ENCODE measurements around the gene TULP1.
A peak's percentile ranks its signal among the peaks of the same experiment; 100 is the strongest.

TULP1 gene

DNA sequence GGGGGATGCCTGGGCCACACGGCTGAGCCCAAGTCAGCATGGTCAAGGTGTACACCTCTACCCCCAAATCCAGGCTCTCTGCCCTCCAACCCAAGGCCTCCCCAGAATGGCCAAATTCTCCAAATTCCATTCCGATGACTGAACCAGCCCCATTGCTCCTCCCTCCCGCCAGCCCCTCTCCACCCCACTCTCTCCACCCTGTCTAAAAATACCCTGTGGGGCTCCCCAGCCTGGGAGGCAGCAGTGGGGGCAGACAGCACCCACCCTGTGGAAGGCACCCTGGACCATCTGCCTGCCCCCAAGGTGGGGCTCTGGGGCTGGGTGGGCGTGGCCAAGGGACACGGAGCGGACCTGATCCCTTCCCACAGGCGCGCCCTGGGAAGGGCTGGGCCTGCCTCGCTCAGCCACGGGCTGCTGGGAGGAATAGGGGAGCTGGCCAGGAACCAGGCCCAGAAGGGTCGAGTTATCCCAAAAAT, 27.3 kb downstream of the TULP1 start:
- no peak for DNase-seq

GRCh38 chr6:35484921-35485392, 27.7 kb downstream of the TULP1 start:
- no peak for DNase-seq

- DNase-seq: no peak
Observed at GRCh38 chr6:35483893-35484645, 28.6 kb downstream of the TULP1 start.

- no peak for DNase-seq
Observed at GRCh38 chr6:35483490-35483889, 29.2 kb downstream of the TULP1 start.

- no peak for DNase-seq
Observed at GRCh38 chr6:35483062-35483461, 29.6 kb downstream of the TULP1 start.

DNA sequence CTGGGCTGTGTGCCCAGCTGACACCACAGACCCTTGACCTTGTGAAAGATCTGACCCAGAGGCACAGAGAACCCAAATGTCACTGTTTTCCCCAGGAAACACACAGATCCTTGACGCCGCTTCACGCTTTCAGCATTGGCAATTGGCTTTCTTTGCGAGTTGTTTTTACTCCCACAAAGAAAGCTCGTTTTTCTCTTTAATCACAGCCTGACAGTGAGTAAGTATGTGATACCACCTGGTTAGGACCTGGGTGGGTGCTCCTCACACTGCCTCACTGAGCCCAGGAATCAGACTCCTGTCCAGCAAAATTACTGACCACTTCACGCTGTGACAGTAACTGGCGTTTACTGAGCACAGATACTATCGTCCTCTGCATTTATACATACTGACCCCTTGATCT, 31.5 kb downstream of the TULP1 start:
- no peak for DNase-seq

- no peak for DNase-seq
Observed at GRCh38 chr6:35480176-35480575, 32.5 kb downstream of the TULP1 start.

- DNase-seq: no peak
Observed at GRCh38 chr6:35478259-35478658, 34.4 kb downstream of the TULP1 start.

DNA sequence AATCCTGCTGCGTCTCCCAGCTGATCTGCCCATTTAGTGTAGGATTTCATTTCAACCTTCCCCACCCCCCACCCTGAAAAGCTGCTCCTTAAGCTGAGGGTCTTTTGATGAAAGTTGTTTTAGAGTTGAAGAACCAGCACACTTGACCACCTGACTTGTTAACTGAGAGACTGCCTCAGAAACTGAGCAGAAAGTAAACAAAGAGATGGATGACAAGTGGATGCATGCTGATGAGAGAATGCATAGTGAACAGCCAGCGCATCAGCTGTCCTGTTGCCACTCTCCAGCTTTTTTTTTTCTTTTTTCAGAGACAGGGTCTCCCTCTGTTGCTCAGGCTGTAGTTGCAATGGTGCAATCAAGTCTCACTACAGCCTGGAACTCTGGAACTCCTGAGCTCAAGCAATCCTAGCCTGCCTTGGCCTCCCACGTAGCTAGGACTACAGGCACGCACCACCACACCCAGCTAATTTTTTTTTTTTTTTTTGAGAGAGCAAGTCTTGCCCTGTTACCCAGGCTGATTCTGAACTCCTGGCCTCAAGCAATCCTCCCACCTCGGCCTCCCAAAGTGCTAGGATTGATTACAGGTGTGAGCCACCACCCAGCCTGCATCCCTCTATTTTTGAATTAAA, 35.0 kb downstream of the TULP1 start:
- no peak for DNase-seq

DNA sequence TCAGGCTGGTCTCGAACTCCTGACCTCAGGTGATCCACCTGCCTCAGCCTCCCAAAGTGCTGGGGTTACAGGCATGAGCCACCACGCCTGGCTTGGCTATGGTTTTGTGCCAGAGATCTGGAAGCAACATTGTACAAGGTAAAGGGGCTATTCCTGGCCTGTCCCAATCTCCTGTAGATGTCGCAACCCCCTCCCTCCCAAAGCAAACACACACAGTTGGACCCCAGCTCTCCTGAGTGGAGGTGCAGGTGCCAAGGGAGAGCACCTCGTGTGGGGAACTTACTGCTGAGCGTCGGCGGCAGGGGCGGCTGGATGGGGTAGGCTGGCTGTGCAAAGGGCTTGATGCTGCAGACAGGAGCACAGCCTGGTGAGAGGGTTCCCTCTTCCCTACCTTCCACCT, 35.7 kb downstream of the TULP1 start:
- DNase-seq: no peak

- no peak for DNase-seq
Observed at GRCh38 chr6:35476004-35476403, 36.7 kb downstream of the TULP1 start.

- DNase-seq: peak in 1 of 58 donors; percentile 16
Observed at GRCh38 chr6:35475573-35475972, 37.1 kb downstream of the TULP1 start.

DNA sequence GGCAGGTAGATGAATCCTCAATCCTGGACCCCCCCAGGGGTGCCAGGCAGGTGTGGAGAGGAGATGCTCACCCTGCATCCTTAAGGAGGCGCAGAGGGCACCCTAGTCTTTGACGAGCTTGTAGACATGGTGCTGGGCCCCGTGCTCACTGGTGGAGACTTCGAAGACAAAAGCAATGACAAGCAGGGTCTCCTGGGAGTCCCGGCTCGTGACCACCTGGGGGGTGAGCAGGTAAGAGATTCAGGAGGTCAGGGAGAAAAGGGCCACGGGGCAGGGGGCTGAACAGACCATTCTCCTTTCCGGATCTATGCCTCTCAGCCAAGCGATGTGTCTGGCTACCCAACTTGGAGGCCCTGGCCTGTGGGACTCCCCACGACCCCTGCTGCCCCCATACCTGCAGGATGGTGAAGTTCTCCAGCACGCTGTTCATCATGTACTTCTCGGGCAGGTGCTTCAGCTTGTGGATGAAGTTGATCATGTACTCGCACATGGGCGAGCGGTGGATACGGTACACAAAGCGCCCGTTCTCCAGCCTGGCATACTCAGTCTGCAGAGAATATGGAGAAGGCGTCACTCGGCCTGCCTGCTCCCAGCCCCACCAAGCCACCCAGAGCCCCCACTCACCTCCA, 37.6 kb downstream of the TULP1 start:
- DNase-seq: no peak

- no peak for DNase-seq
Observed at GRCh38 chr6:35474131-35474941, 38.4 kb downstream of the TULP1 start.

GRCh38 chr6:35473850-35474130, 38.9 kb downstream of the TULP1 start:
- no peak for DNase-seq

GRCh38 chr6:35473075-35473849, 39.4 kb downstream of the TULP1 start:
- DNase-seq: no peak

- DNase-seq: no peak
Observed at GRCh38 chr6:35471836-35472345, 40.8 kb downstream of the TULP1 start.

GRCh38 chr6:35470663-35471120, 42.0 kb downstream of the TULP1 start:
- no peak for DNase-seq

DNA sequence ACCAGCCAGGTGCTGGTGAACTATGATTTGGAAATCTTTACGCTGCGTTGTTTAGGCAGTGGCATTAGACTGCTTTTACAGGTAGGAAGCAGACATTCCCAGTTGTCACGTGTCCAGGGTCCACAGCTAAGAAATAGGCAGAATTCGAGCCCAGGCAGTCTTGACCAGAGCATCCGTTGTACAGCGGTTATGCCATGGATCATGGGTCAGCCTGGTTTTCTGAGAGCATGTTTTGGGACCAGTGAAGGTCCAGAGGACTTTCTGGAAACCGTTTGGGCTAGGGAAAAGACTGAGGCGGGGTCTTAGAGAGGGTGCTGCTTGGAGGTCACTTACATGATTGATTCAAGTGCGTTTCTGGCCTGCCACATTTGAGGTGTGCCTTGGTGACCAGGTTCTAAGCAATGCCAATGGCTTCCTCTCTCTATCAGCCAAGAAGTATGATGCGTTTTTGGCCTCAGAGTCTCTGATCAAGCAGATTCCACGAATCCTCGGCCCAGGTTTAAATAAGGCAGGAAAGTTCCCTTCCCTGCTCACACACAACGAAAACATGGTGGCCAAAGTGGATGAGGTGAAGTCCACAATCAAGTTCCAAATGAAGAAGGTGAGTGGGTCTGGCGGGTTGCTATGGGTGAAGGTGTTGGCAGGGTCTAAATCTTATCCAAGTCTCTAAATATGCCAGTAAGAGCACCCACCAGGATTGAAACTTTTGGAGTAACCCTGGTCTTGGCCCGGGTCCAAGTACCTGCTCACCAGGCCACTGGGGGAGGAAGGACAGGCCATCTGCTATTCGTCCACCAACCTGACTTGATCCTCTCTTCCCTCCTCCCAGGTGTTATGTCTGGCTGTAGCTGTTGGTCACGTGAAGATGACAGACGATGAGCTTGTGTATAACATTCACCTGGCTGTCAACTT, 42.7 kb downstream of the TULP1 start:
- DNase-seq: peak in 1 of 58 donors; percentile 5

Measured in anterior cingulate cortex (tissue), 58 donors.